ENCODE measurements around the gene LINGO4.

DNA sequence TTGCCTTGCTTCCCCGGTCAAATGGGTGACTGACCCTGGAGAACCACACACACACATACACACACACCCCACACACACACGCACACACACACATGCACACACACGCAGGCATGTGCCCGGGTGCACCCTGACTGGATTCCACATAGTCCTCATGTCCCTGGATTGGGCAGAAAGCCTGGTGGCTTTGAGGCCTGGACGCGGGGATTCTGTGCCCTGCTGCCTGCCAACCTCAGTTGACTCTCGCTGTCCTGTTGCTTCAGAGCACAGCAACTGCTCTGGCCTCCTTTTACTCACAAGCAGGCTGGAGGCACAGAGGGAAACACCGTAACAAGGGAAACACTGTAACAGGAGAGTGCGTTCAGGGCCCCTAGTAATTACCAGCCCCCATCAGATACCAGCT is 20.0 kb upstream of the LINGO4 start:
- TF ChIP-seq, protein P1, sequence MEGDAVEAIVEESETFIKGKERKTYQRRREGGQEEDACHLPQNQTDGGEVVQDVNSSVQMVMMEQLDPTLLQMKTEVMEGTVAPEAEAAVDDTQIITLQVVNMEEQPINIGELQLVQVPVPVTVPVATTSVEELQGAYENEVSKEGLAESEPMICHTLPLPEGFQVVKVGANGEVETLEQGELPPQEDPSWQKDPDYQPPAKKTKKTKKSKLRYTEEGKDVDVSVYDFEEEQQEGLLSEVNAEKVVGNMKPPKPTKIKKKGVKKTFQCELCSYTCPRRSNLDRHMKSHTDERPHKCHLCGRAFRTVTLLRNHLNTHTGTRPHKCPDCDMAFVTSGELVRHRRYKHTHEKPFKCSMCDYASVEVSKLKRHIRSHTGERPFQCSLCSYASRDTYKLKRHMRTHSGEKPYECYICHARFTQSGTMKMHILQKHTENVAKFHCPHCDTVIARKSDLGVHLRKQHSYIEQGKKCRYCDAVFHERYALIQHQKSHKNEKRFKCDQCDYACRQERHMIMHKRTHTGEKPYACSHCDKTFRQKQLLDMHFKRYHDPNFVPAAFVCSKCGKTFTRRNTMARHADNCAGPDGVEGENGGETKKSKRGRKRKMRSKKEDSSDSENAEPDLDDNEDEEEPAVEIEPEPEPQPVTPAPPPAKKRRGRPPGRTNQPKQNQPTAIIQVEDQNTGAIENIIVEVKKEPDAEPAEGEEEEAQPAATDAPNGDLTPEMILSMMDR (conservative IDR thresholded peaks at IDR 0.05) = no peak
- TF ChIP-seq EZH2 (IDR thresholded peaks at IDR 0.05; ENCODE audit: low read depth) = no peak
